IPS-20b (cell line): ENCODE results near the gene FBLN1.

Source experiments
- H3K27ac ChIP-seq: one replicate; pipeline ENCODE4 v1.5.1; 2013; ENCODE audit warnings: low read length
- H3K27me3 ChIP-seq: 2 replicates; pipeline ENCODE4 v1.6.1; 2013; ENCODE audit warnings: mild to moderate bottlenecking, low read length, inconsistent platforms; ENCODE audit not compliant: insufficient read depth
- H3K36me3 ChIP-seq: 2 replicates; pipeline ENCODE4 v1.6.1; 2013; ENCODE audit warnings: low read depth, mild to moderate bottlenecking, inconsistent platforms, low read length, moderate library complexity; ENCODE audit not compliant: insufficient read depth
- H3K4me1 ChIP-seq: 2 replicates; pipeline ENCODE4 v1.6.1; 2013; ENCODE audit warnings: mild to moderate bottlenecking, control low read depth, inconsistent platforms, low read length, moderate library complexity; ENCODE audit not compliant: insufficient read depth
- H3K4me3 ChIP-seq: 2 replicates; pipeline ENCODE4 v1.5.1; 2013; ENCODE audit warnings: mild to moderate bottlenecking, low read length, inconsistent platforms
- H3K9ac ChIP-seq: 2 replicates; pipeline ENCODE4 v1.6.1; 2013; ENCODE audit warnings: low read depth, mild to moderate bottlenecking, inconsistent platforms, low read length, moderate library complexity
- H3K9me3 ChIP-seq: 2 replicates; pipeline ENCODE4 v1.6.1; 2013; ENCODE audit warnings: mild to moderate bottlenecking, low read depth, low read length, inconsistent platforms; ENCODE audit not compliant: insufficient read depth

Gene FBLN1

GRCh38 chr22:45546333-45547015 is 43.8 kb downstream of the FBLN1 start:
- Histone ChIP-seq H3K4me3 (no peak overlapping the region), H3K27me3 (no peaks in the 10 kb centered on the region), H3K27ac (no peak overlapping the region), H3K9ac (no peak overlapping the region), H3K36me3 (peaks cover 94% of the 10 kb centered on the region), H3K9me3 (no peaks in the 10 kb centered on the region), H3K4me1 (no peaks in the 10 kb centered on the region)

GRCh38 chr22:45547016-45547345 is 44.3 kb downstream of the FBLN1 start:
- peaks cover 94% of the 10 kb centered on the region for H3K36me3 ChIP-seq

GRCh38 chr22:45547731-45548130 is 45.0 kb downstream of the FBLN1 start:
- no peak overlapping the region for H3K27ac ChIP-seq
- no peak overlapping the region for H3K4me3 ChIP-seq
- H3K27me3 ChIP-seq: no peaks in the 10 kb centered on the region
- H3K4me1 ChIP-seq: no peaks in the 10 kb centered on the region
- H3K36me3 ChIP-seq: peaks cover 88% of the 10 kb centered on the region
- H3K9me3 ChIP-seq: no peaks in the 10 kb centered on the region
- H3K9ac ChIP-seq: no peak overlapping the region

More at GRCh38 chr22:45547016-45547345, 44.3 kb downstream of the FBLN1 start:
- Histone ChIP-seq H3K9ac (no peak overlapping the region), H3K4me3 (no peak overlapping the region), H3K27ac (no peak overlapping the region), H3K9me3 (no peaks in the 10 kb centered on the region), H3K27me3 (no peaks in the 10 kb centered on the region), H3K4me1 (no peaks in the 10 kb centered on the region)

DNA sequence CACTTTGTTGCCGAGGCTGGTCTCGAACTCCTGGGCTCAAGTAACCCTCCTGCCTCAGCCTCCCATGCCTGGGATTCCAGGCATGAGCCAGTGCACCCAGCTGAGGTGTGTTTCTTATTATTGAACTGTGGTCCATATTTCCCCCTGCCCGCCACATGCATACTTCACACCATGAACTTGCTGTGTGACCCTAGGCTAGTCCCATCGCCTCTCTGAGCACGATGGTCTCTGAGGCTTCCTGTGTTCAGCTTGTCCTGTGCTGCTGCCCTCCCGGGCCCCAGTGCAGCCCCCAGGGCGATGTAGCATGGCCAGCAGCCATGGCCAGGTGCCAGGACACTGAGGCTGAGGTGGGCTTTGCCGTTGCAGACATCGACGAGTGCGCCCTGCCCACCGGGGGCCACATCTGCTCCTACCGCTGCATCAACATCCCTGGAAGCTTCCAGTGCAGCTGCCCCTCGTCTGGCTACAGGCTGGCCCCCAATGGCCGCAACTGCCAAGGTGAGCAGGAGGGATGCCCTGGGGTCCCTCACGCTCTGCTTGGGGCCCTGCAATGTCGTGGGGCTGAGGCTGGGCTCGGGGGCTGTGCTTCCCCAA is 45.7 kb downstream of the FBLN1 start:
- Histone ChIP-seq H3K9me3 (no peaks in the 10 kb centered on the region), H3K36me3 (peaks cover 84% of the 10 kb centered on the region), H3K4me3 (no peak overlapping the region), H3K27ac (no peak overlapping the region), H3K4me1 (no peaks in the 10 kb centered on the region), H3K27me3 (no peaks in the 10 kb centered on the region), H3K9ac (no peak overlapping the region)

DNA sequence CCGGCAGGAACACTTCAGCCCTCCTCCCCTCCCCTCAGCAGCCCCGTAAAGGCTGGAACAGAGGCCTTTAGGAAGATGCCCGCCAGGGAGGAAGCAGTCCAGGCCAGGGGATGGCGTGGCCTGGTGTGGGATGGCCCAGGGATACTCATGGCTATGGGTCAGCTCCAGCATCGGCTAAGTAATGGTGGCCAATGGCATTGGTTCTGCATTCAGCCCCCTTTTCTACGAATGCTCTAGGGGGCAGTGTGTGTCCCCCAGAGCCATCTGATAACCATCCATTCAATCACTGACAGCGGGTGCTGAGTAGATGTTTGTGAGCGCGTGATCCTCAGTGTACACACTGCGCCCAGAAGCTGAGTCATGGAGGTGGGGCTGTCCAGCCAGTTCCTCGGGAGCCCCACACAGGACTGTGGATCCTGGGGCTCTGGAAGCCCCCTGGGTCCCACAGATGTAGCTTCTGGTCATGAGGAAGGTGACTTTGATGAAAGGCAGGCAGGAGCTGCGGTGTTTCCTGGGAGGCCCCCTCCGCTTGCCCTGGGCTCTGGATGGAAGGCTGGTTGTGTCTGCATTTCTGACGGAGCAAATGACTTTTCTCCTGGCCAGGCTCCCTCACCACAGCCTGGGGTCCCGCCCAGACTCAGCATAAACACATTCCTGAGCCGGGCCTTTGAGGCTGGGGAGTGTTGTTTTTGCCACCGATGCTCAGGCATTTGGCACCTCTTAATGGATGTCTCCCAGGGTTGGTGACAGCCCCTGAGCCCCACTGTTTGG is 46.5 kb downstream of the FBLN1 start:
- no peaks in the 10 kb centered on the region for H3K4me1 ChIP-seq
- peaks cover 79% of the 10 kb centered on the region for H3K36me3 ChIP-seq
- no peak overlapping the region for H3K9ac ChIP-seq
- no peak overlapping the region for H3K27ac ChIP-seq
- H3K9me3 ChIP-seq: no peaks in the 10 kb centered on the region
- no peak overlapping the region for H3K4me3 ChIP-seq
- H3K27me3 ChIP-seq: no peaks in the 10 kb centered on the region

GRCh38 chr22:45549762-45550378 is 47.2 kb downstream of the FBLN1 start:
- peaks cover 72% of the 10 kb centered on the region for H3K36me3 ChIP-seq
- H3K4me1 ChIP-seq: no peaks in the 10 kb centered on the region
- no peaks in the 10 kb centered on the region for H3K9me3 ChIP-seq
- H3K27ac ChIP-seq: no peak overlapping the region
- no peaks in the 10 kb centered on the region for H3K27me3 ChIP-seq
- no peak overlapping the region for H3K4me3 ChIP-seq
- H3K9ac ChIP-seq: no peak overlapping the region

DNA sequence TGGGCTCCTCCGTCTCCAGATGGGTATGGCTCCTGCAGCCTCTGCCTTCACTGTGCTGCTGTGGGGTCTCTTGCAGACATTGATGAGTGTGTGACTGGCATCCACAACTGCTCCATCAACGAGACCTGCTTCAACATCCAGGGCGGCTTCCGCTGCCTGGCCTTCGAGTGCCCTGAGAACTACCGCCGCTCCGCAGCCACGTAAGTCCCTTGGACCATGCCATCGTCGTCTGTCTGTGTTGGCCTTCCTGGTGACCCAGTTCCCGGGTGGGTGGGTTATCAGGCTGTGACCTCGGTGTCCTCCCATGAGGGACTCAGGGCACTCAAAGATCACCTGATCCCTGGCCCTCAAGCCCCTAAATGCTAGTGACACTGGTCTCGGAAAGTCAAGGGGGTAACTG is 47.7 kb downstream of the FBLN1 start:
- H3K9ac ChIP-seq: no peak overlapping the region
- H3K4me1 ChIP-seq: no peaks in the 10 kb centered on the region
- H3K36me3 ChIP-seq: peaks cover 66% of the 10 kb centered on the region
- H3K9me3 ChIP-seq: no peaks in the 10 kb centered on the region
- no peak overlapping the region for H3K4me3 ChIP-seq
- no peak overlapping the region for H3K27ac ChIP-seq
- no peaks in the 10 kb centered on the region for H3K27me3 ChIP-seq

GRCh38 chr22:45550891-45551290 is 48.2 kb downstream of the FBLN1 start:
- Histone ChIP-seq H3K36me3 (peaks cover 61% of the 10 kb centered on the region), H3K9ac (no peak overlapping the region), H3K27ac (no peak overlapping the region), H3K9me3 (no peaks in the 10 kb centered on the region), H3K27me3 (no peaks in the 10 kb centered on the region), H3K4me3 (no peak overlapping the region), H3K4me1 (no peaks in the 10 kb centered on the region)

DNA sequence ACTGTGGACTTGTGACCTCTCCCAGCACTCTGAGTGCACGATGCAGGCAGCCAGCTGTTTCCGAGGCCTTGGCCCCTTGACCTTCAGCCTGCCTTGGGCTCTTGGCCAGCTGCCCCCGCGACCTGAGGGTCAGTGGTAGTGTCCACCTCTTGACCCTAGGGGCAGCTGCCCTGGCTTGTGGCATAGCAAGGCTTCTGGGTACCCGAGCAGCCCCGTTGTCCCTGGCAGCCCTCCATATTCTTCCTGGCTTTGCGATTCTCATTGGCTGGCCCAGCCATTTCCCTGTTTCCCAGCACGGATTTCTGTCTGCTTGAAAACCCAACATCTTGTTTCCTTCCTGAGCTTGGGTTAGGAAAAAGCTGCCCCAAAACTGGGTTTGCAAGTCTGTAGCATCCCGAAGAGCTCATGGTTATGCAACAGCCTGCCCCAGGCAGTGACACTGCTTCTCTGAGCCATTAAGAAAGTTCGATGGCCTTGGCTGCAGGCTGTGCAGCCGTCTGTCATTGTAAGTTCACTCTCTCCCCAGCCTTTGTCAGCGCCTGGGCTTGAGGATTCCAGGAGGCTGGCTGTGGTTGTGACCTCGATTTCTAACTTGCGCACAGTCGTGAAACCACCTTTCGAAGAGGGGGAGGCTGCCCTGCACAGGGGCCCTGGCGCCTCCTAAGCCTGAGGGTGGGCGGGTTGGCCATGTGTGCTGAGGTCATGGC is 48.8 kb downstream of the FBLN1 start:
- H3K27ac ChIP-seq: no peak overlapping the region
- H3K36me3 ChIP-seq: peaks cover 59% of the 10 kb centered on the region
- H3K27me3 ChIP-seq: no peaks in the 10 kb centered on the region
- no peak overlapping the region for H3K9ac ChIP-seq
- H3K4me3 ChIP-seq: no peak overlapping the region
- H3K4me1 ChIP-seq: no peaks in the 10 kb centered on the region
- no peaks in the 10 kb centered on the region for H3K9me3 ChIP-seq

- no peaks in the 10 kb centered on the region for H3K4me1 ChIP-seq
Observed at GRCh38 chr22:45552017-45552411, 49.3 kb downstream of the FBLN1 start.

DNA sequence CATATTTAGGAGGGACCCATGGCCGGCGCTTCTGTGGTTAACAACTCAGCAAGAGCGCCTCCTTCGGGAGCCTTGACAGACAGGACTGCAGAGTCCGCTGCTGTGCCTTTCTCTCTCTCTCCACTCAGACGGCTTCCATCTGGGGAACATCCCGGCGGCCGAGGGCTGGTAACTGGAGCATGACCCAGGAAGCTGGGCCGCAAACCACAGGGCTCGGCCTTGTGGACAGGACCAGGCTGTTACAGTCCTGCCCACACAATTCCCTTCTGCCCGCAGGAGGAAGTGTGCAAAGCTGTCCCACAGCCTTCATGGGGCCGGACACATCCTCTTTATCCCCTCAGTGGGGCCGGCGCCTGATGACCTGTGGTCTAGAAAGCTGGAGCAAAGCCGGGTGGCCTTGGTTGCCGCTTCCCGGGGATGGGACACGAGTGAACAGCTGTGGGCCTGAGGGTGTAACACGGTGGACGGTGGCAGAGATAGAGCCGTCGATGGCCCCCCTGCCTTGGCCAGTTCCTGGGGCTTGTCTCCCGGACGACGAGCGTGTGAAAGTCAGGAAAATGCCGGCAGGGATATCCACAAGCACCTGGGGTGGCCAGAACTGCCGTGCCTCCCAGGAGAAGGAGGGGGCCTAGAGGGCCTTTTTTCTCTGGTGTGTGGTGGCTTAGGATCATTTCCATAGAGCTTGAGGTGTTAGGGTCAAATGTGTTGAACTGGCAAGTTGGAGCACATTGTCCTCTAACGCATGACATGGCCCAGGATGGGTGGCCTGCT is 50.1 kb downstream of the FBLN1 start:
- Histone ChIP-seq H3K9ac (no peak overlapping the region), H3K4me1 (no peaks in the 10 kb centered on the region), H3K4me3 (no peak overlapping the region), H3K27ac (no peak overlapping the region), H3K9me3 (no peaks in the 10 kb centered on the region), H3K36me3 (peaks cover 57% of the 10 kb centered on the region), H3K27me3 (no peaks in the 10 kb centered on the region)

More at GRCh38 chr22:45552017-45552411, 49.3 kb downstream of the FBLN1 start:
- Histone ChIP-seq H3K9me3 (no peaks in the 10 kb centered on the region), H3K27me3 (no peaks in the 10 kb centered on the region), H3K4me3 (no peak overlapping the region), H3K9ac (no peak overlapping the region), H3K36me3 (peaks cover 59% of the 10 kb centered on the region), H3K27ac (no peak overlapping the region)
